ENCODE results near the gene TYMP.

TYMP gene

DNA sequence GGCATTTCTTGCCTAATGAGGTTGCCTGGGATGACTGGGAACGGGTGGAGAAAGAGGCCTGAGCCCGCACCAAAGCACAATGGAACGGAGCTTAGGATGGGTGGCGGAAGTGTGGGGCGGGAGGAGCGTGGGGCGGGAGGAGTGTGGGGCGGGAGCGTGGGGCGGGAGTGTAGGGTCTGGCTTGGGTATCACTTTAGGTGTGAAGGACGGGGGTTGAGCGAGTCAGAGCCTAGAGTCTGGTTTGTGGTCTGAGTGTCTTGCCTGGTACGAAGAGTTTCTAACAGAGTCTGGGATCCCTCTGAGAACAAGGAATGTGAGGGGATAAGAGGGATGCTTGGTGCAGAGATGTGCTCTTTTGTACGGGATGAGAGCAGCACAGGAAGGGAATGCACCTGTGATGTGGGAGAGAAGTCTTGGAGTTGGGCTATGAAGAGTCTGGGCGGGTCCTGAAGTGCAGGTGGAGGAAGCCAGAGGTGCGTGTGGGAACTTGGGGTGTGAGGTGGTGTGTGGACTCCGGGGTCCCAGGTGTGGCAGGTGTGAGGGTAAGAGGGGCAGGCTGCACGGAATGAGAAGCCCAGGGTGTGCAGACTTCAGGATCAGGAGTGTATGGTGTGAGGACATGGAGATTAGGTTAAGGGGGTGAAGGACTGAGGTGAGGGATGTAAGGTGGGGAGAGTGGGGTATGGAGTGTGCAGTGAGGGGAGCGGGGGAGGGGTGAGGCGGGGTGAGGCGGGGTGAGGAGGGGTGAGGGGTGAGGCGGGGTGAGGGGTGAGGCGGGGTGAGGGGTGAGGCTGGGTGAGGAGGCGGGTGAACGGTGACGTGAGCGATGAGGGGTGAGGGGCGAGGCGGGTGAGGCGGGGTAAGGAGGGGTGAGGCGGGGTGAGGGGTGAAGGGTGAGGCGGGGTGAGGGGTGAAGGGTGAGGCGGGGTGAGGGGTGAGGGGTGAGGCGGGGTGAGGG is 31.9 kb upstream of the TYMP start:
- DNase-seq (ENCODE audit: insufficient read length) (no peak), FAIRE-seq (no peak)
- TF ChIP-seq TAF1 (IDR thresholded peaks at IDR 0.05; ENCODE audit: borderline replicate concordance, low read depth, low read length): no peak
- TF ChIP-seq POLR2A (IDR thresholded peaks at IDR 0.05; ENCODE audit: low read depth, low read length): no peak
- TF ChIP-seq POLR2AphosphoS5 (IDR thresholded peaks at IDR 0.05; ENCODE audit: low read depth, low read length): no peak

DNA sequence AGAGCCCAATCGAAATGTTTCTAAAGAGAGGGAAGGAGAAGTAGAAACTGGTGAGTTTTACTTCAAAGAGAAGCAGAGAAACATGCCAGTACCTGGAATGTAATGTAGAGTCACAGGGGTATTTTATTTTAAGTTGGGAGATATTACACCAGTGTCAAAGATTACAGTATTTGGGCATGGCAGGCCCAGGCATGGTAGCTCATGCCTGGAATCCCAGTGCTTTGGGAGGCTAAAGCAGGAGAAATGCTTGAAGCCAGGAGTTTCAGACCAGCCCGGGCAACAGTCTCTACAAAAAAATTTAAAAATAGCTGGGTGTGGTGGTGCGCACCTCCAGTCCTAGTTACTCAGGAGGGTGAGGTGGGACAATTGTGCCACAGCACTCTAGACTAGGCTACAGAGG is 30.2 kb upstream of the TYMP start:
- FAIRE-seq (no peak), DNase-seq (ENCODE audit: insufficient read length) (no peak)
- TF ChIP-seq TAF1 (IDR thresholded peaks at IDR 0.05; ENCODE audit: borderline replicate concordance, low read depth, low read length) (no peak), POLR2AphosphoS5 (IDR thresholded peaks at IDR 0.05; ENCODE audit: low read depth, low read length) (no peak), POLR2A (IDR thresholded peaks at IDR 0.05; ENCODE audit: low read depth, low read length) (no peak)

- TF ChIP-seq POLR2AphosphoS5 (IDR thresholded peaks at IDR 0.05; ENCODE audit: low read depth, low read length): no peak
- TF ChIP-seq POLR2A (IDR thresholded peaks at IDR 0.05; ENCODE audit: low read depth, low read length): no peak
- TF ChIP-seq TAF1 (IDR thresholded peaks at IDR 0.05; ENCODE audit: borderline replicate concordance, low read depth, low read length): no peak
- FAIRE-seq: no peak
- DNase-seq (ENCODE audit: insufficient read length): no peak
These were observed 26.9 kb upstream of the TYMP start for GRCh38 chr22:50556703-50557102.

- no peak for DNase-seq (ENCODE audit: insufficient read length)
- no peak for TF ChIP-seq POLR2A (IDR thresholded peaks at IDR 0.05; ENCODE audit: low read depth, low read length)
- no peak for TF ChIP-seq TAF1 (IDR thresholded peaks at IDR 0.05; ENCODE audit: borderline replicate concordance, low read depth, low read length)
- no peak for TF ChIP-seq POLR2AphosphoS5 (IDR thresholded peaks at IDR 0.05; ENCODE audit: low read depth, low read length)
- no peak for FAIRE-seq
These were observed 23.5 kb upstream of the TYMP start for GRCh38 chr22:50553310-50553709.

GRCh38 chr22:50551160-50551752 is 21.4 kb upstream of the TYMP start:
- DNase-seq (ENCODE audit: insufficient read length) (no peak), FAIRE-seq (no peak)
- no peak for TF ChIP-seq POLR2A (IDR thresholded peaks at IDR 0.05; ENCODE audit: low read depth, low read length)
- TF ChIP-seq POLR2AphosphoS5 (IDR thresholded peaks at IDR 0.05; ENCODE audit: low read depth, low read length): no peak
- TF ChIP-seq TAF1 (IDR thresholded peaks at IDR 0.05; ENCODE audit: borderline replicate concordance, low read depth, low read length): no peak

- FAIRE-seq: no peak
- TF ChIP-seq POLR2AphosphoS5 (IDR thresholded peaks at IDR 0.05; ENCODE audit: low read depth, low read length) (no peak), TAF1 (IDR thresholded peaks at IDR 0.05; ENCODE audit: borderline replicate concordance, low read depth, low read length) (no peak), POLR2A (IDR thresholded peaks at IDR 0.05; ENCODE audit: low read depth, low read length) (no peak)
- no peak for DNase-seq (ENCODE audit: insufficient read length)
These were observed 20.6 kb upstream of the TYMP start for GRCh38 chr22:50550395-50550794.

- TF ChIP-seq POLR2AphosphoS5 (IDR thresholded peaks at IDR 0.05; ENCODE audit: low read depth, low read length) (no peak), TAF1 (IDR thresholded peaks at IDR 0.05; ENCODE audit: borderline replicate concordance, low read depth, low read length) (no peak), POLR2A (IDR thresholded peaks at IDR 0.05; ENCODE audit: low read depth, low read length) (no peak)
- FAIRE-seq: no peak
- DNase-seq (ENCODE audit: insufficient read length): peak; percentile 64
These were observed 19.3 kb upstream of the TYMP start for GRCh38 chr22:50548921-50549790.

DNA sequence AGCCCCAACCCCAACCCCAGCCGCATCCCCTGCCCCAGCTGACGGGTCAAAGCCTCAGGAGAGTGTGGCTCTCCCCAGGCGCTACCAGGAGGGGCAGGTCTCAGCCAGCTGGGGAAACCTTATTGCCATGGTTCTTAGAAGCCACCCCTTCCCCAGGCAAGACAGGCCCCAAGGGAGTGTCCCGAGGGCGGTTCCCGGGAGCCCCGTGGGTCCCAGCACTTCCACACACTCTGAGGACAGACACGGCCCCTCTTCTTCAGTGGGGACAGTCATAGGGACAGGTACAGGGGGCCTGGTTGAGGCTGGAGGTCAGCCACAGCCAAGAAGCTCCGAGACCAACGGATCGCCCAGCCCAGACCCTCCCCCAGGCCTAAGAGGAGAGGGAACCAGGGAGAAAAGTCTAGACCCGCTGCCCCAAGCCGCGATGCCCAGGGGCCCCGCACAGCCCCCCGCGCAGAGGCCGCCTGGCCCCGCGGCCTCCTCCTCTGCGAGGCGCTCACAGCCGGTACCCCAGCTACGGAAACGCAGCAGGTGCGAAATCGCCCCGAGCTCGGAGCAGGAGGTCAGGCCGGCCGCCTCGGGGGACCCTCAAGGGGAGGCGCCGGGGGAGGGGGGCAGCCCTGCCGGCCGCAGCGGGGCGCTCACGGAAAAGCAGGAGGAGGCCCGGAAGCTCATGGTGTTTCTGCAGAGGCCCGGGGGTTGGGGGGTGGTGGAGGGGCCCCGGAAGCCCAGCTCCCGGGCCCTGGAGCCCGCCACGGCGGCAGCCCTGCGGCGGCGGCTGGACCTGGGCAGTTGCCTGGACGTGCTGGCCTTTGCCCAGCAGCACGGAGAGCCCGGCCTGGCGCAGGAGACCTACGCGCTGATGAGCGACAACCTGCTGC is 18.5 kb upstream of the TYMP start:
- no peak; the same call in 1 of the 2 replicates for TF ChIP-seq POLR2A (IDR thresholded peaks at IDR 0.05; ENCODE audit: low read depth, low read length)
- TF ChIP-seq TAF1 (IDR thresholded peaks at IDR 0.05; ENCODE audit: borderline replicate concordance, low read depth, low read length): no peak
- no peak for TF ChIP-seq POLR2AphosphoS5 (IDR thresholded peaks at IDR 0.05; ENCODE audit: low read depth, low read length)
- DNase-seq (ENCODE audit: insufficient read length) (peak; percentile 77), FAIRE-seq (peak; percentile 64)

DNA sequence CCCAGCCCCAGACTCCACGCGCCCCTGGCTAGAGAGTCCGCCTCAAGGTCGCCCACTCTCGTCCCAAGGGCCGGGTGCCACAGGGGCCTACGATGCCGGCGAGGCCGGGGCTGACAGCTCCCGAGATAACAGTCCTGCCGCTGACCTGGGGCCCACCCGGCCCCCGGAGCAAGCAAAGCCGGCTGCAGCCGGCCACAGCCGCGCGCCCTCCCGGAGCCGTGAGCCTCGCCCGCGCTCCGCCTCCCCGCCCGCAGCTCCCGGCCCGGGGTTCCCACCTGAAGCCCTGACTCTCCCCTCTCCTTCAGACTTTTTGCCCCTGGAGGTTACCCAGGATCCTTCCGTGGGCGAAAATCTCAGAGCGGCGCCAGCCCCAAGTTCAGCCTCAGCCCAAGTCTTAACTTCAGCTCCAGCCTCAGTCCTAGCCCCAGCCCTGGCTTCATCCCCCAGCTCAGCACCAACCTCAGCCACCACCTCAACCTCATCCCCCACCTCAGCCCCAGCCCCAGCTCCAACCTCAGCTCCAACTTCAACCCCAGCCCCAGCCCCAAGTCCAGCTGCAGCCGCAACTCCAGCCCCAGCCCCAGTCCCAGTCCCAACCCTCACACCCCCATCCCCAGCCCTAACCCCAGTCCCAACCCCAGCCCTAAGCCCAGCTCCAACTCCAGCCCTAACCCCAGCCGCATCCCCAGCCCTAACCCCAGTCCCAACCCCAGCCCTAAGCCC is 17.6 kb upstream of the TYMP start:
- no peak for TF ChIP-seq POLR2AphosphoS5 (IDR thresholded peaks at IDR 0.05; ENCODE audit: low read depth, low read length)
- no peak for TF ChIP-seq TAF1 (IDR thresholded peaks at IDR 0.05; ENCODE audit: borderline replicate concordance, low read depth, low read length)
- TF ChIP-seq POLR2A (IDR thresholded peaks at IDR 0.05; ENCODE audit: low read depth, low read length): no peak
- no peak for FAIRE-seq
- DNase-seq (ENCODE audit: insufficient read length): no peak

All from GM12892 (cell line).